Astrocyte (in vitro differentiated cells and primary cell): ENCODE data around the gene ACAD8. TPM values are rescaled to one million over a fixed set of nuclear protein-coding genes. Genes with fewer than 3 reads are reported as not detected.
A peak's percentile ranks its signal among the peaks of the same experiment; 100 is the strongest.

ENCODE experiments used
- DNase-seq: peaks from one replicate; pipeline ENCODE4 v3.0.0-alpha.2; 2010; ENCODE audit warnings: low read depth
- FAIRE-seq: peaks from 2 replicates; lab custom pipeline; 2011; peaks lifted over from hg19 to GRCh38; lab: Jason Lieb, UNC
- H2AFZ ChIP-seq: 2 replicates; pipeline ENCODE4 v1.6.0; 2012; ENCODE audit warnings: low read depth, low read length, inconsistent platforms
- H3K27ac ChIP-seq: 2 replicates; pipeline ENCODE4 v1.5.1; 2011; ENCODE audit warnings: low read depth, low read length, inconsistent platforms
- H3K27me3 ChIP-seq: 2 replicates; pipeline ENCODE4 v1.6.0; 2011; ENCODE audit warnings: low read length, inconsistent platforms; ENCODE audit not compliant: insufficient read depth
- H3K36me3 ChIP-seq: 2 replicates; pipeline ENCODE4 v1.5.1; 2011; ENCODE audit warnings: low read length, inconsistent platforms; ENCODE audit not compliant: insufficient read depth
- H3K4me1 ChIP-seq: 2 replicates; pipeline ENCODE4 v1.5.1; 2011; ENCODE audit warnings: low read length, inconsistent platforms; ENCODE audit not compliant: insufficient read depth
- H3K4me2 ChIP-seq: 2 replicates; pipeline ENCODE4 v1.6.0; 2012; ENCODE audit warnings: low read length, inconsistent platforms
- H3K4me3 ChIP-seq: 2 replicates; pipeline ENCODE4 v1.5.1; 2011; ENCODE audit warnings: low read depth, mild to moderate bottlenecking, low read length, inconsistent platforms; ENCODE audit not compliant: insufficient read depth
- H3K79me2 ChIP-seq: 2 replicates; pipeline ENCODE4 v1.6.0; 2012; ENCODE audit warnings: mild to moderate bottlenecking, low read length, inconsistent platforms; ENCODE audit not compliant: insufficient read depth
- H3K9ac ChIP-seq: 2 replicates; pipeline ENCODE4 v1.6.0; 2012; ENCODE audit warnings: mild to moderate bottlenecking, low read length, inconsistent platforms
- H3K9me3 ChIP-seq: 2 replicates; pipeline ENCODE4 v1.5.1; 2012; ENCODE audit warnings: low read depth, mild to moderate bottlenecking, low read length, inconsistent platforms; ENCODE audit not compliant: insufficient read depth
- H4K20me1 ChIP-seq: 2 replicates; pipeline ENCODE4 v1.6.0; 2012; ENCODE audit warnings: low read length, inconsistent platforms; ENCODE audit not compliant: insufficient read depth
- H3K27ac Mint-ChIP-seq: one replicate; pipeline ENCODE4 v1.8.0; 2021; ENCODE audit warnings: mild to moderate bottlenecking, mixed read lengths; ENCODE audit not compliant: unreplicated experiment
- H3K27me3 Mint-ChIP-seq: one replicate; pipeline ENCODE4 v1.8.0; 2021; ENCODE audit warnings: low read depth, mixed read lengths; ENCODE audit not compliant: unreplicated experiment
- H3K36me3 Mint-ChIP-seq: one replicate; pipeline ENCODE4 v1.8.0; 2021; ENCODE audit warnings: low read depth, mixed read lengths; ENCODE audit not compliant: unreplicated experiment
- H3K4me1 Mint-ChIP-seq: one replicate; pipeline ENCODE4 v1.8.0; 2021; ENCODE audit warnings: low read depth, mixed read lengths; ENCODE audit not compliant: unreplicated experiment
- H3K4me3 Mint-ChIP-seq: one replicate; pipeline ENCODE4 v1.8.0; 2021; ENCODE audit warnings: mild to moderate bottlenecking, moderate library complexity, mixed read lengths; ENCODE audit not compliant: unreplicated experiment
- H3K9me3 Mint-ChIP-seq: one replicate; pipeline ENCODE4 v1.8.0; 2021; ENCODE audit warnings: mild to moderate bottlenecking, mixed read lengths; ENCODE audit not compliant: unreplicated experiment
- CTCF ChIP-seq: IDR thresholded peaks from 2 replicates; pipeline ENCODE4 v1.5.1; 2011; ENCODE audit warnings: low read depth, mild to moderate bottlenecking, inconsistent platforms, low read length, moderate library complexity; ENCODE audit not compliant: insufficient read depth
- EZH2 ChIP-seq: IDR thresholded peaks from 2 replicates; pipeline ENCODE4 v1.6.1; 2012; ENCODE audit warnings: mild to moderate bottlenecking, low read length, inconsistent platforms; ENCODE audit not compliant: insufficient read depth
- total RNA-seq: library from RNA; stranded (reverse); gene quantifications from 2 replicates; pipeline ENCODE4 v1.2.1, GENCODE V29; 2021

Gene ACAD8
- total RNA-seq, 1 donor from 2014 or later = 15.8 TPM

GRCh38 chr11:134267966-134268365 is 14.6 kb downstream of the ACAD8 start:
- H3K79me2 ChIP-seq = no peaks in the 10 kb centered on the region
- no peak overlapping the region for H3K27ac ChIP-seq
- H3K9me3 ChIP-seq = no peaks in the 10 kb centered on the region
- H4K20me1 ChIP-seq = no peaks in the 10 kb centered on the region
- Mint-ChIP-seq H3K4me3 (no peak overlapping the region), H3K27me3 (peaks cover 25% of the 10 kb centered on the region), H3K4me1 (peaks cover 21% of the 10 kb centered on the region), H3K9me3 (no peaks in the 10 kb centered on the region), H3K27ac (no peak overlapping the region), H3K36me3 (peaks cover 3% of the 10 kb centered on the region)
- H3K36me3 ChIP-seq = no peaks in the 10 kb centered on the region
- FAIRE-seq (no peak), DNase-seq (peak; percentile 41)
- H3K9ac ChIP-seq = no peak overlapping the region
- TF ChIP-seq CTCF (no peak), EZH2 (no peak)
- H3K4me2 ChIP-seq = no peak overlapping the region
- H3K4me1 ChIP-seq = peaks cover 7% of the 10 kb centered on the region
- H3K4me3 ChIP-seq = no peak overlapping the region
- H3K27me3 ChIP-seq = peaks cover 27% of the 10 kb centered on the region
- no peak overlapping the region for H2AFZ ChIP-seq

- no peak overlapping the region for H3K9ac ChIP-seq
- H3K27ac Mint-ChIP-seq = no peak overlapping the region
- H3K27me3 Mint-ChIP-seq = peaks cover 36% of the 10 kb centered on the region
- no peaks in the 10 kb centered on the region for H3K36me3 ChIP-seq
- H4K20me1 ChIP-seq = no peaks in the 10 kb centered on the region
- no peaks in the 10 kb centered on the region for H3K79me2 ChIP-seq
- DNase-seq = no peak
- peak; percentile 6 for TF ChIP-seq CTCF
- no peak for TF ChIP-seq EZH2
- no peak for FAIRE-seq
- H3K4me1 Mint-ChIP-seq = peaks cover 22% of the 10 kb centered on the region
- H3K4me3 Mint-ChIP-seq = no peak overlapping the region
- H3K4me2 ChIP-seq = no peak overlapping the region
- H2AFZ ChIP-seq = no peak overlapping the region
- no peaks in the 10 kb centered on the region for H3K9me3 Mint-ChIP-seq
- H3K36me3 Mint-ChIP-seq = peaks cover 1% of the 10 kb centered on the region
- H3K4me3 ChIP-seq = no peak overlapping the region
- peaks cover 7% of the 10 kb centered on the region for H3K4me1 ChIP-seq
- H3K27me3 ChIP-seq = peaks cover 49% of the 10 kb centered on the region
- H3K27ac ChIP-seq = no peak overlapping the region
- no peaks in the 10 kb centered on the region for H3K9me3 ChIP-seq
Measured at GRCh38 chr11:134270250-134270714, 16.9 kb downstream of the ACAD8 start.

GRCh38 chr11:134271978-134272377 is 18.6 kb downstream of the ACAD8 start:
- H3K79me2 ChIP-seq = no peaks in the 10 kb centered on the region
- H3K4me2 ChIP-seq = no peak overlapping the region
- no peak overlapping the region for H2AFZ ChIP-seq
- no peaks in the 10 kb centered on the region for H3K36me3 ChIP-seq
- H3K4me3 ChIP-seq = no peak overlapping the region
- Mint-ChIP-seq H3K9me3 (no peaks in the 10 kb centered on the region), H3K27ac (no peak overlapping the region), H3K36me3 (no peaks in the 10 kb centered on the region), H3K4me3 (no peak overlapping the region), H3K27me3 (peaks cover 46% of the 10 kb centered on the region), H3K4me1 (peaks cover 18% of the 10 kb centered on the region)
- no peak for DNase-seq
- no peak for FAIRE-seq
- no peak overlapping the region for H3K27ac ChIP-seq
- TF ChIP-seq CTCF = no peak
- no peak for TF ChIP-seq EZH2
- H3K27me3 ChIP-seq = peaks cover 61% of the 10 kb centered on the region
- H4K20me1 ChIP-seq = no peaks in the 10 kb centered on the region
- H3K9me3 ChIP-seq = no peaks in the 10 kb centered on the region
- peaks cover 13% of the 10 kb centered on the region for H3K4me1 ChIP-seq
- no peak overlapping the region for H3K9ac ChIP-seq
